ENCODE measurements around the gene FIG4.
A peak's percentile ranks its signal among the peaks of the same experiment; 100 is the strongest.
"Not testable (repeated sequence)": the region's sequence is repeated elsewhere in the genome, so short reads cannot be mapped to it uniquely, and the experiment has no call there.

The FIG4 gene

GRCh38 chr6:109701774-109702173 is 10.7 kb downstream of the FIG4 start:
- no peak for DNase-seq (ENCODE audit: extremely low read depth in 1 of 2, low read depth in 1 of 2)

GRCh38 chr6:109702791-109703190 is 11.7 kb downstream of the FIG4 start:
- DNase-seq (ENCODE audit: extremely low read depth in 1 of 2, low read depth in 1 of 2), result no peak

- peak; percentile 45 to 58 for DNase-seq (ENCODE audit: extremely low read depth in 1 of 2, low read depth in 1 of 2)
These were observed 14.2 kb downstream of the FIG4 start for GRCh38 chr6:109705258-109705657.

GRCh38 chr6:109706513-109706912 is 15.4 kb downstream of the FIG4 start:
- DNase-seq (ENCODE audit: extremely low read depth in 1 of 2, low read depth in 1 of 2), result no peak

- not testable (repeated sequence) for DNase-seq (ENCODE audit: extremely low read depth in 1 of 2, low read depth in 1 of 2)
These were observed 17.0 kb downstream of the FIG4 start for GRCh38 chr6:109708099-109708498.

- DNase-seq (ENCODE audit: extremely low read depth in 1 of 2, low read depth in 1 of 2), result no peak
These were observed 22.0 kb downstream of the FIG4 start for GRCh38 chr6:109713097-109713496.

- DNase-seq (ENCODE audit: extremely low read depth in 1 of 2, low read depth in 1 of 2), result no peak
These were observed 23.1 kb downstream of the FIG4 start for GRCh38 chr6:109714166-109714565.

GRCh38 chr6:109714611-109715010 is 23.5 kb downstream of the FIG4 start:
- DNase-seq (ENCODE audit: extremely low read depth in 1 of 2, low read depth in 1 of 2), result no peak

- DNase-seq (ENCODE audit: extremely low read depth in 1 of 2, low read depth in 1 of 2), result no peak
These were observed 24.5 kb downstream of the FIG4 start for GRCh38 chr6:109715616-109716015.

GRCh38 chr6:109717971-109718370 is 26.9 kb downstream of the FIG4 start:
- DNase-seq (ENCODE audit: extremely low read depth in 1 of 2, low read depth in 1 of 2), result no peak

- DNase-seq (ENCODE audit: extremely low read depth in 1 of 2, low read depth in 1 of 2), result no peak
These were observed 27.9 kb downstream of the FIG4 start for GRCh38 chr6:109718991-109719390.

GRCh38 chr6:109720311-109720710 is 29.2 kb downstream of the FIG4 start:
- no peak for DNase-seq (ENCODE audit: extremely low read depth in 1 of 2, low read depth in 1 of 2)

- DNase-seq (ENCODE audit: extremely low read depth in 1 of 2, low read depth in 1 of 2), result no peak
These were observed 30.9 kb downstream of the FIG4 start for GRCh38 chr6:109722011-109722410.

- no peak for DNase-seq (ENCODE audit: extremely low read depth in 1 of 2, low read depth in 1 of 2)
These were observed 31.6 kb downstream of the FIG4 start for GRCh38 chr6:109722564-109723254.

- DNase-seq (ENCODE audit: extremely low read depth in 1 of 2, low read depth in 1 of 2), result not testable (repeated sequence)
These were observed 34.2 kb downstream of the FIG4 start for GRCh38 chr6:109725250-109725649.

GRCh38 chr6:109736273-109737025 is 45.4 kb downstream of the FIG4 start:
- no peak for DNase-seq (ENCODE audit: extremely low read depth in 1 of 2, low read depth in 1 of 2)

- no peak for DNase-seq (ENCODE audit: extremely low read depth in 1 of 2, low read depth in 1 of 2)
These were observed 47.2 kb downstream of the FIG4 start for GRCh38 chr6:109738255-109738654.

GRCh38 chr6:109738667-109739066 is 47.6 kb downstream of the FIG4 start:
- DNase-seq (ENCODE audit: extremely low read depth in 1 of 2, low read depth in 1 of 2), result no peak

GRCh38 chr6:109739686-109740085 is 48.6 kb downstream of the FIG4 start:
- DNase-seq (ENCODE audit: extremely low read depth in 1 of 2, low read depth in 1 of 2), result no peak

- DNase-seq (ENCODE audit: extremely low read depth in 1 of 2, low read depth in 1 of 2), result no peak
These were observed 49.7 kb downstream of the FIG4 start for GRCh38 chr6:109740787-109741186.

GRCh38 chr6:109743739-109744138 is 52.6 kb downstream of the FIG4 start:
- DNase-seq (ENCODE audit: extremely low read depth in 1 of 2, low read depth in 1 of 2), result no peak

GRCh38 chr6:109744779-109745178 is 53.7 kb downstream of the FIG4 start:
- not testable (repeated sequence) for DNase-seq (ENCODE audit: extremely low read depth in 1 of 2, low read depth in 1 of 2)

All from stimulated activated CD8-positive, alpha-beta memory T cell treated with anti-CD3 and anti-CD28 coated beads, Interleukin-7, amount 100 ng/mL, for 48 hours (primary cell).